ENCODE measurements around the gene GALNT18. TPM values are rescaled to one million over a fixed set of nuclear protein-coding genes. Genes with fewer than 3 reads are reported as not detected.

Gene GALNT18
- total RNA-seq: 31.8 and 38.8 TPM in 2 replicates

GRCh38 chr11:11621573-11622339 lies at the start of gene GALNT18:
TSS of gene GALNT18 (minus strand) at chr11:11622005.

DNA sequence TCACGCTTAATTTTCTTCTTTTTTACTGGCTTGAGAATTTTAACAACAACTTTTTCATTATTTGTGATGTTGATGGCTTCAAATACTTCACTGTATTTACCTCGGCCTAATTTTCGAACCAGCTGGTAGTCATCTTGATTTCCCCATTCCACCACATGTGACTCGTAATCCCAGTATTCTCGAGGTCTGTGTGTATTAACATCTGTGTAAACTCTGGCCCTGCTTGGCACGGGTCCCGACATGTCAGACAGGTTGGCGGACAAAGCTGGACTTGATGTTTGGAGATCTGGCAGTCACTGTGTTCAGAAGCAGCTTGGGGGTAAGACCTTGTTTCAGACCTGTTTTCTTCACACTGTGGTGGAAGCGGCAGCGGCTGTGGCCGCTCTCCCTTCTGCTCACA lies 268.9 kb downstream of the GALNT18 start, which contains the start of gene CSNK2A3:
TSS of gene CSNK2A3 (minus strand) at position 373 of the 400 bp plus-strand sequence. CDS start at position 242, 131 bp downstream.

Other genes starting within 250 kb of the GALNT18 start
- 46.3 and 64.6 TPM in 2 replicates for gene USP47, start 220.0 kb upstream of the GALNT18 start, total RNA-seq

All from tracheal epithelial cell (primary cell).